Measurements from ENCODE around the gene STOM.
"Not testable (repeated sequence)": the region's sequence is repeated elsewhere in the genome, so short reads cannot be mapped to it uniquely, and the experiment has no call there.

Gene STOM, protein sequence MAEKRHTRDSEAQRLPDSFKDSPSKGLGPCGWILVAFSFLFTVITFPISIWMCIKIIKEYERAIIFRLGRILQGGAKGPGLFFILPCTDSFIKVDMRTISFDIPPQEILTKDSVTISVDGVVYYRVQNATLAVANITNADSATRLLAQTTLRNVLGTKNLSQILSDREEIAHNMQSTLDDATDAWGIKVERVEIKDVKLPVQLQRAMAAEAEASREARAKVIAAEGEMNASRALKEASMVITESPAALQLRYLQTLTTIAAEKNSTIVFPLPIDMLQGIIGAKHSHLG

DNA sequence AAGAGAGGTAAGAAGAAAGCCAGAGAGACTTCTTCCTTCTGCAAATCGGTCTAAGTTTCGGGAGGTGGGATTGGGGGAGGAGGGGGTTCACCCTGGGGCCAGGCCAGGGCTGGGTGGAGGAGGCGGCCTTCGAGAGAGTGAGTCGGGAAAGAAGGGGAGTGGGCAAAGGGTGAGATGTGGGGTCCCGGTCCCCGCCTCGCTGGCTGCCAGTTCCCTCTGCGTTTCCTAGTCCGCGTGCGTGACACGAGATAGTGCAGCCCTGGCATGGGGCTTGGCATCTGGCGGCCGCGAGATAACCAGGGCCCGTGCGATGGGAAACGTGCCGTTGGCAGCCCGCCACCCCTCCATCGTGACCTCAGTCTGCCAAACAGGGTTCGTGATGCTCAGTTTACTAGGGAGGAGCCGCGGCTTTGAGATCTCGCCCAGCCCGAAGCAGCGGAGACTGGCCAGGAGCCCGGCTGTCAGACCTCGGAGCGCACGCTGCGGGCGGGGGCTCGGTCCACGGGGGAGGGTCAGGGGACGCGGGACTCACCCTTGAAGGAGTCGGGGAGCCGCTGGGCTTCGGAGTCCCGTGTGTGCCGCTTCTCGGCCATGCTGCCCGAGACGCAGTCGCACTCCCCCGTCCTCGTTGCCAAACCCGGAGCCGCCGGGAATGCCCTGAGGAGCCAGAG is at the start of gene STOM:
TSS of gene STOM (minus strand) at position 656 of the 671 bp plus-strand sequence. CDS start at position 593, 63 bp downstream.
- DNase-seq = peak; percentile 61

DNA sequence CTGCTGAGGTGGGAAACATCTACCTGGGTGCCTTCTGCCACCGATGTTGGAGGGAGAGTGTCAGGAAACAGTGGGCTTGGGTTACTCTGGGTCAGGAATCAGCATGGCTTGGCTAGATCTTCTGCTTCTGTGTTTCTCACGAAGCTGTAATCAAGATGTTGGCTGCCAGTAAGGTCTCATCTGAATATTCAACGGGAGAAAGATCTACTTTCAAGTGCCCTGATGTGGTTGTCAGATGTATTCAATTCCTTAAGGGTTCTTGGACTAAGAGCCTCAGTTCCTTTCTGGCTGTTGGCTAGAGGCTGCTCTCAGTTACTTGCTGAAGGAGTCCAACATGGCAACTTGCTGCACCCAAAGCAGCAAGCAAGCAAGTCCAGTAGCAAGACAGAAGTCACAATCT is 41.9 kb upstream of the STOM start:
- DNase-seq = no peak

DNA sequence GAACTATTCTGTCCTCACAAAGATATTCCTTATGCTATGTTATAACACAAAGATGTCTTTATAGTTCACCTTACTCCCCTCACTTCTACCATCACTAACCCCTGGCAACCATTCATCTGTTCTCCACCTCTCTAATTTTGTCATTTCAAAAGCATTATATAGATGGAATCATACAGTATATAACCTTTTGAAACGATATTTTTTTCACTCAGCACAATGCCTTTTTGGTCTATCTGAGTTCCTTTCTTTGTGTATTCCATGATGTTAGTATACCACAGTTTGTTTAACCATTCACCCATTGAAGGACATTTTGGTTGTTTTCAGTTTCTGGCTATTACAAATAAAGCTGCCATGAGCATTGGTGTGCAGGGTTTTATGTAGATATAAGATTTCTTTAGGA is 35.8 kb upstream of the STOM start:
- DNase-seq = no peak

DNA sequence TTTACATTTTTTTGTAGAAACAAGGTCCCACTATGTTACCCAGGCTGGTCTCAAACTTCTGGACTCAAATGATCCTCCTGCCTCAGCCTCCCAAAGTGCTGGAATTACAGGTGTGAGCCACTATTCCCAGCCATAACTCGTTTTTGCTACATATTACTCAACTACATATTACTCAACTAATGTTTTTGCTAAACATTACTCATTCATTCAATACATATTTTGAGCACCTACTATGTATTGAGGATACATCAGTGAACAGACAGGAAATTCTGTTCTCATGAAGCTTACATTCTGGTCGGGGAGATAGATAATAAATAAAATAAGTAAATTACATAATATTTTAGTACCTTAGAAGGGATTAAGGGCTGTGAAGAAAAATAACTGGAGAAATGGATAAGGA is 34.9 kb upstream of the STOM start:
- no peak for DNase-seq

- DNase-seq = peak; percentile 34
These were observed 30.0 kb upstream of the STOM start for GRCh38 chr9:121399883-121400607.

- no peak for DNase-seq
These were observed 29.3 kb upstream of the STOM start for GRCh38 chr9:121399126-121399882.

GRCh38 chr9:121398374-121398773 is 28.3 kb upstream of the STOM start:
- no peak for DNase-seq

GRCh38 chr9:121397277-121397676 is 27.2 kb upstream of the STOM start:
- not testable (repeated sequence) for DNase-seq

- no peak for DNase-seq
These were observed 25.5 kb upstream of the STOM start for GRCh38 chr9:121395558-121395957.

GRCh38 chr9:121394292-121394691 is 24.2 kb upstream of the STOM start:
- no peak for DNase-seq

GRCh38 chr9:121393318-121393717 is 23.3 kb upstream of the STOM start:
- no peak for DNase-seq

GRCh38 chr9:121390372-121390771 is 20.3 kb upstream of the STOM start:
- no peak for DNase-seq

GRCh38 chr9:121388140-121388905 is 18.3 kb upstream of the STOM start:
- no peak for DNase-seq

GRCh38 chr9:121386442-121387175 is 16.6 kb upstream of the STOM start:
- DNase-seq = no peak

- no peak for DNase-seq
These were observed 13.7 kb upstream of the STOM start for GRCh38 chr9:121383715-121384114.

- no peak for DNase-seq
These were observed 10.8 kb upstream of the STOM start for GRCh38 chr9:121380846-121381245.

- DNase-seq = no peak
These were observed 6.3 kb upstream of the STOM start for GRCh38 chr9:121376214-121376830.

GRCh38 chr9:121373011-121373729 is 3.1 kb upstream of the STOM start:
- DNase-seq = peak; percentile 28

- no peak for DNase-seq
These were observed 2.4 kb upstream of the STOM start for GRCh38 chr9:121372239-121373010.
